Panc1 (cell line): ENCODE results near the gene NOTUM.

Experiments
- TCF7L2 ChIP-seq: IDR thresholded peaks from 2 replicates; pipeline ENCODE4 v1.6.1; 2011; ENCODE audit warnings: mild to moderate bottlenecking, low read depth, low read length, inconsistent platforms
- TF ChIP-seq, protein P1 (sequence below): fragments of 450-650 bp; IDR thresholded peaks from 2 replicates; pipeline ENCODE4 v1.5.1; 2017; ENCODE audit warnings: mild to moderate bottlenecking

GRCh38 chr17:81934850-81935708 lies 25.9 kb downstream of the NOTUM start:
- TF ChIP-seq TCF7L2 = no peak
- TF ChIP-seq, protein P1, sequence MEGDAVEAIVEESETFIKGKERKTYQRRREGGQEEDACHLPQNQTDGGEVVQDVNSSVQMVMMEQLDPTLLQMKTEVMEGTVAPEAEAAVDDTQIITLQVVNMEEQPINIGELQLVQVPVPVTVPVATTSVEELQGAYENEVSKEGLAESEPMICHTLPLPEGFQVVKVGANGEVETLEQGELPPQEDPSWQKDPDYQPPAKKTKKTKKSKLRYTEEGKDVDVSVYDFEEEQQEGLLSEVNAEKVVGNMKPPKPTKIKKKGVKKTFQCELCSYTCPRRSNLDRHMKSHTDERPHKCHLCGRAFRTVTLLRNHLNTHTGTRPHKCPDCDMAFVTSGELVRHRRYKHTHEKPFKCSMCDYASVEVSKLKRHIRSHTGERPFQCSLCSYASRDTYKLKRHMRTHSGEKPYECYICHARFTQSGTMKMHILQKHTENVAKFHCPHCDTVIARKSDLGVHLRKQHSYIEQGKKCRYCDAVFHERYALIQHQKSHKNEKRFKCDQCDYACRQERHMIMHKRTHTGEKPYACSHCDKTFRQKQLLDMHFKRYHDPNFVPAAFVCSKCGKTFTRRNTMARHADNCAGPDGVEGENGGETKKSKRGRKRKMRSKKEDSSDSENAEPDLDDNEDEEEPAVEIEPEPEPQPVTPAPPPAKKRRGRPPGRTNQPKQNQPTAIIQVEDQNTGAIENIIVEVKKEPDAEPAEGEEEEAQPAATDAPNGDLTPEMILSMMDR = no peak
